Gastrocnemius medialis (tissue), 4 donors: ENCODE data around the gene TRMT5. TPM values are rescaled to one million over a fixed set of nuclear protein-coding genes. Genes with fewer than 3 reads are reported as not detected.
A peak's percentile ranks its signal among the peaks of the same experiment; 100 is the strongest.

ENCODE experiments used
- ATAC-seq, 2 donors: fragments of 150-250 bp; one replicate each; pipeline ENCODE4 v1.9.1; 2016
- DNase-seq, 2 donors: peaks; one replicate each; pipeline ENCODE4 v3.0.0-alpha.2; 2019
- H3K27ac ChIP-seq, 4 donors: fragments of 200-600 bp; sonication (generic); 1 replicate in 1 of 4; 2 replicates in 3 of 4; pipeline ENCODE4 v1.5.1; 2016 to 2018; ENCODE audit warnings: mild to moderate bottlenecking in 2 of 4, moderate library complexity in 1 of 4
- H3K27me3 ChIP-seq, 3 donors: fragments of 200-600 bp; sonication (generic) in 2 of 3; 1 replicate in 1 of 3; 2 replicates in 2 of 3; pipeline versions ENCODE4 v1.5.1 to v1.6.0; 2016 to 2019; ENCODE audit warnings: mild to moderate bottlenecking in 1 of 3, moderate library complexity in 1 of 3
- H3K36me3 ChIP-seq, 2 donors: fragments of 200-600 bp; sonication (generic) in 1 of 2; one replicate each; pipeline ENCODE4 v1.5.1; 2017 to 2018
- H3K4me1 ChIP-seq, 2 donors: fragments of 200-600 bp; sonication (generic) in 1 of 2; one replicate each; pipeline ENCODE4 v1.5.1; 2016 to 2017; ENCODE audit warnings: mild to moderate bottlenecking in 2 of 2
- H3K4me3 ChIP-seq, 4 donors: fragments of 200-600 bp; sonication (generic) in 3 of 4; 1 replicate in 1 of 4; 2 replicates in 3 of 4; pipeline ENCODE4 v1.5.1; 2016 to 2019; ENCODE audit warnings: mild to moderate bottlenecking in 2 of 4
- H3K9me3 ChIP-seq, 3 donors: fragments of 200-600 bp; sonication (generic) in 2 of 3; 1 replicate in 1 of 3; 2 replicates in 2 of 3; pipeline ENCODE4 v1.5.1; 2016 to 2019
- CTCF ChIP-seq, 5 experiments: fragments of 450-650 bp in 3 of 5; fragments of 200-600 bp in 2 of 5; sonication (generic) in 2 of 5; IDR thresholded peaks in 4 of 5; conservative IDR thresholded peaks in 1 of 5; 1 replicate in 4 of 5; 2 replicates in 1 of 5; pipeline ENCODE4 v1.5.1; 2016 to 2019; ENCODE audit warnings: antibody characterized with exemption in 5 of 5, mild to moderate bottlenecking in 3 of 5, moderate library complexity in 3 of 5
- POLR2A ChIP-seq, 2 donors: fragments of 450-650 bp; IDR thresholded peaks; one replicate each; pipeline ENCODE4 v1.6.1; 2017; ENCODE audit warnings: antibody characterized with exemption in 2 of 2, mild to moderate bottlenecking in 2 of 2, moderate library complexity in 2 of 2
- in situ Hi-C, 4 donors: fragments of 200-750 bp; cut with MboI; loops; one replicate each; pipeline versions ENCODE4 v1.15.0 to v1.8.0; 2017; ENCODE audit warnings: low sequenced_read_pairs in 4 of 4
- intact Hi-C: fragments of 100-400 bp; cut with DNase I; formaldehyde crosslinking; loops from one replicate; pipeline ENCODE4 v1.15.1; 2023; ENCODE audit warnings: low total_unique reads
- total RNA-seq, 4 donors: library from RNA; depleted of rRNA; stranded (reverse); fragments of >200 nt; gene quantifications; one replicate each; pipeline versions ENCODE4 v1.1.0 to v1.2.3, GENCODE V29; 2016

Gene TRMT5
- total RNA-seq, 4 donors from 2014 or later: 5.9 to 7.6 (median 6.5) TPM

DNA sequence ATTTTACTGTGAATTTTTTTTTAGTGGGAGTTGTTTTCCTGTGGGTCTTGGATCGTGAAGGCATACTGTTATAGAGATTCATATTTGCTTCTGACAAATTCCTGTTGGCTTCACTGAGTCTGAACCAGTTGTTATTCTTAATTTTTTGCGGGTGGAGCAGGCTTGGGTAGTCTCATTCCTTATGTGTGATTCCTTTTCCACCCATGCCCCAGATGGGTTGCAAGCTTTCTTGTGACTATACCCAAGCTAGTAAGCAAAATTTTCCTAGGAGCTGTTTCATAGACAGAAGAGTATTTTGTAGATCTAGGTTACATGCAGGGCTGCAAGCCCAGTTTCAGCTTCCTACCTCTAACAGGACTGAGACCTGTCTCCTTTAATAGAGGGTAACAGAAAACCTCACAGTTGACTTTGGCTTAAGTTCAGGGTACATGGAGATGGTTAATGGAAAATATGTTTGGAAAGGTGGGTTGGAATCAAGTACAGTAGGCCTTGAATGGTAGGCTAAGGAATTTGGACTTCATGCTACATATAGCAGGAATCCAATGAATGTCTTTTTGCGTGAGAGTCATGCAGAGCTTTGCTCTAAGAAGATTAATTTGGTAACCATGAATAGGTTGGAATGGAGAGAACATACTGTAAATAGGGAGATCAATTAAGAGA, 29.0 kb downstream of the TRMT5 start:
- Histone ChIP-seq H3K36me3 (peaks cover 0 to 6% of the 10 kb centered on the region in 2 donors), H3K4me3 (no peak overlapping the region), H3K4me1 (peaks cover 24 to 34% of the 10 kb centered on the region in 2 donors), H3K27me3 (no peaks in the 10 kb centered on the region), H3K9me3 (peaks cover 0 to 4% (median 0%) of the 10 kb centered on the region in 3 donors), H3K27ac (peak overlapping the region in 2 of 4 donors; percentile 42 to 59)
- DNase-seq: no peak
- intact Hi-C loops (no loop called here), in situ Hi-C loops (no loop called here)
- ATAC-seq: peak in 1 of 2 donors; percentile 30
- no peak for TF ChIP-seq POLR2A (IDR thresholded peaks at IDR 0.05)
- no peak for TF ChIP-seq CTCF (IDR thresholded peaks at IDR 0.05 in 4 of 5, conservative IDR thresholded peaks at IDR 0.05 in 1 of 5)

- DNase-seq (no peak), ATAC-seq (peak; percentile 37 to 45)
- intact Hi-C loops (loop anchor here (10.0 kb wide), 1 partner anchor 238 kb away; no protein-coding TSS in a partner anchor), in situ Hi-C loops (no loop called here)
- Histone ChIP-seq H3K9me3 (no peaks in the 10 kb centered on the region), H3K27ac (peak overlapping the region; percentile 56 to 75 (median 66)), H3K4me1 (peaks cover 64 to 67% of the 10 kb centered on the region in 2 donors), H3K36me3 (no peaks in the 10 kb centered on the region), H3K27me3 (no peaks in the 10 kb centered on the region), H3K4me3 (no peak overlapping the region)
- TF ChIP-seq CTCF (IDR thresholded peaks at IDR 0.05 in 4 of 5, conservative IDR thresholded peaks at IDR 0.05 in 1 of 5) (no peak), POLR2A (IDR thresholded peaks at IDR 0.05) (no peak)
These were observed 34.1 kb downstream of the TRMT5 start for GRCh38 chr14:60946773-60947172.

DNA sequence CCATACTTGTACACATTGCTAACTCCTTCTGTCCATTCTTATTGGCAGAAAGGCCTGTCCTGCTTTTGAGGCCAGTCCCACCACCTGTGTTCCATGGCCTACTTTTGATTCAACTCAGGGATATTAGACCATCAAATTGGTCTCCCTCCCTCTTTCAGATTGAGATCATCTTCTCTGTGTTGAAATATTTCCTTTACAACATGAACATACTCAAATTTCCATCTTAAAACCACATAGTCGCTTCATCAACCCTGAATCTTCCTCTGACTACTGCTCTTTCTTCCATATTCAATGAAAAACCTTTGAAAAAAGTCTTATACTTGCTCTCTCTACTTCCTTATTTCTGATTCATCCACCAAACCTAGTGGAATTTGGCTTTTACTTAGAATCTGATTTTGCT, 34.9 kb downstream of the TRMT5 start:
- ATAC-seq: peak; percentile 51 to 64
- Histone ChIP-seq H3K27ac (peak overlapping the region; percentile 56 to 75 (median 66)), H3K36me3 (no peaks in the 10 kb centered on the region), H3K9me3 (no peaks in the 10 kb centered on the region), H3K27me3 (no peaks in the 10 kb centered on the region), H3K4me3 (peak overlapping the region in 1 of 4 donors; percentile 1), H3K4me1 (peaks cover 56 to 59% of the 10 kb centered on the region in 2 donors)
- in situ Hi-C loops: no loop called here
- intact Hi-C loops: loop anchor here (10.0 kb wide), 1 partner anchor 239 kb away; no protein-coding TSS in a partner anchor
- DNase-seq: no peak
- no peak for TF ChIP-seq CTCF (IDR thresholded peaks at IDR 0.05 in 4 of 5, conservative IDR thresholded peaks at IDR 0.05 in 1 of 5)
- TF ChIP-seq POLR2A (IDR thresholded peaks at IDR 0.05): no peak

DNA sequence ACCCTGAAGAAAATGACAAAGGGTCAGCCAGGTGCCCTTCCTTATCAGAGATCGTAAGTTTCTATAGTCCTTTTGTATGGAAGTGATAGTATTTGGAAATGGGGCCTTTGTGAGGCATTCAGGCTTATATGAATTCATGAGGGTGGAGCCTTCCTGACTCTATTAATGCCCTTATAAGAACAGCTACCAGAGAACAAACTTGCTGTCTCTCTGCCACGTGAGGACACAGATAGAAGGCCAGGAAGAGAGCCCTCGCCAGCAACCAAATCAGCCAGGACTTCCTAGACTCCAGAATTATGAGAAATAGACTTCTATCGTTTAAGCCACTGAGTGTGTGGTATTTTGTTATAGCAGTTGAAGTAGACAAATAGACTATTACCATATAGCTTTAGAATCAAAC, 36.7 kb downstream of the TRMT5 start:
- intact Hi-C loops: loop anchor here (10.0 kb wide), 1 partner anchor 241 kb away; no protein-coding TSS in a partner anchor
- in situ Hi-C loops: no loop called here
- peak; percentile 38 to 52 for DNase-seq

More for the DNA sequence above, 36.7 kb downstream of the TRMT5 start:
- H3K27ac ChIP-seq: peak overlapping the region; percentile 41 to 75 (median 64)
- no peak overlapping the region for H3K4me3 ChIP-seq
- H3K36me3 ChIP-seq: no peaks in the 10 kb centered on the region
- peak; percentile 89 to 90 for ATAC-seq
- H3K9me3 ChIP-seq: no peaks in the 10 kb centered on the region
- H3K4me1 ChIP-seq: peaks cover 42 to 44% of the 10 kb centered on the region in 2 donors
- no peak for TF ChIP-seq POLR2A (IDR thresholded peaks at IDR 0.05)
- TF ChIP-seq CTCF (IDR thresholded peaks at IDR 0.05 in 4 of 5, conservative IDR thresholded peaks at IDR 0.05 in 1 of 5): no peak
- no peaks in the 10 kb centered on the region for H3K27me3 ChIP-seq
